HEK293T (cell line): ENCODE measurements around the gene ATP5ME.

Experiments used
- BHLHE40 ChIP-seq: fragments of 450-650 bp; IDR thresholded peaks from 2 replicates; pipeline ENCODE4 v1.6.1; 2016; ENCODE audit warnings: mild to moderate bottlenecking, moderate library complexity, borderline replicate concordance
- CTBP1 ChIP-seq: fragments of 450-650 bp; IDR thresholded peaks from 2 replicates; pipeline ENCODE4 v1.6.1; 2016; ENCODE audit warnings: borderline replicate concordance
- ELF4 ChIP-seq: fragments of 450-650 bp; IDR thresholded peaks from 2 replicates; pipeline ENCODE4 v1.6.1; 2017; ENCODE audit warnings: antibody characterized with exemption
- FOXA1 ChIP-seq: fragments of 450-650 bp; IDR thresholded peaks from 2 replicates; pipeline ENCODE4 v1.6.1; 2016; ENCODE audit warnings: mild to moderate bottlenecking
- FOXK2 ChIP-seq: fragments of 450-650 bp; IDR thresholded peaks from 2 replicates; pipeline ENCODE4 v1.6.1; 2016; ENCODE audit warnings: mild to moderate bottlenecking
- FOXM1 ChIP-seq: fragments of 450-650 bp; IDR thresholded peaks from 2 replicates; pipeline ENCODE4 v1.6.1; 2017; ENCODE audit warnings: mild to moderate bottlenecking, borderline replicate concordance
- HDGF ChIP-seq: fragments of 450-650 bp; IDR thresholded peaks from 2 replicates; pipeline ENCODE4 v1.6.1; 2017; ENCODE audit warnings: antibody characterized with exemption, borderline replicate concordance
- L3MBTL2 ChIP-seq: fragments of 450-650 bp; conservative IDR thresholded peaks from 2 replicates; pipeline ENCODE4 v1.6.1; 2016; ENCODE audit warnings: mild to moderate bottlenecking
- LEF1 ChIP-seq: fragments of 450-650 bp; IDR thresholded peaks from 2 replicates; pipeline ENCODE4 v1.6.1; 2017; ENCODE audit warnings: mild to moderate bottlenecking, borderline replicate concordance
- SP1 ChIP-seq: fragments of 450-650 bp; IDR thresholded peaks from 2 replicates; pipeline ENCODE4 v1.6.1; 2017
- TARDBP ChIP-seq: fragments of 450-650 bp; IDR thresholded peaks from 2 replicates; pipeline ENCODE4 v1.6.1; 2016
- ZNF384 ChIP-seq: fragments of 450-650 bp; IDR thresholded peaks from 2 replicates; pipeline ENCODE4 v1.6.1; 2016

- TF ChIP-seq FOXM1 (no peak), FOXK2 (no peak), L3MBTL2 (no peak), HDGF (no peak), FOXA1 (no peak), LEF1 (no peak), SP1 (no peak), BHLHE40 (no peak), ZNF384 (no peak), TARDBP (no peak), ELF4 (no peak), CTBP1 (no peak)
These were observed 36.4 kb downstream of the ATP5ME start for GRCh38 chr4:637536-638280.
